ENCODE measurements around the gene BCL2L12. TPM values are rescaled to one million over a fixed set of nuclear protein-coding genes. Genes with fewer than 3 reads are reported as not detected.

Gene BCL2L12
- total RNA-seq, 1 experiment from 2014 or later: 93.9 TPM

DNA sequence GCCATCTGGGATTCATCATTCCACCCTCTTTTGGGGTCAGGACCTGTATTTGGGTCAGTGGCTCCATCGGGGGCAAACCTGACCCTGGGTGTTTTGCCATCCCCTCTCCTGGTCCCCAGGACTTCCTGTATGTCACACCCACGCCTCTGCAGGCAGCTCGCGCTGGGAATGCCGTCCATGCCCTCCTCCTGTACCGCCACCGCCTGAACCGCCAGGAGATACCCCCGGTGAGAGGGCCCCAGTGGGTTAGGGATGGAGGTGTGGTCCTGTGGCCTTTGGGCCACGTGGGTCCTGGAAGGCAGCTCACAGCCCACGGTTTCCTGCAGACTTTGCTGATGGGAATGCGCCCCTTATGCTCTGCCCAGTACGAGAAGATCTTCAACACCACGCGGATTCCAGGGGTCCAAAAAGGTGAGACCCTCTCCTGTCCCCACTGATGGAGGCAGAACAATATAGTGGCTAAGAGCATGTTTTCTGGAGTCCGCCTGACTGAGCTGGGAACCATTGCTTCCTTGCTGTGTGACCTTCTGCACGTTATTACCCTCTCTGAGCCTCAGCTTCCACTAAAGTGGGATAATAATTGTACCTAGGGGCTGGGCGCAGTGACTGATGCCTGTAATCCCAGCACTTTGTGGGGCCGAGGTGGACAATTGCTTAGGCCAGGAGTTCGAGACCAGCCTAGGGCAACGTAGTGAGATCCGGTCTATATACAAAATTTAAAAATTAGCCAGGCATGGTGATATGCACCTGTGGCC, 39.3 kb downstream of the BCL2L12 start:
- Histone ChIP-seq H3K4me1 (ENCODE audit: control insufficient read depth in 1 of 2, insufficient read depth in 2 of 2, low read length in 2 of 2) (no peaks in the 10 kb centered on the region; a peak in 1 of 4 replicates), H3K79me2 (ENCODE audit: insufficient read depth, low read length) (no peaks in the 10 kb centered on the region), H3K4me2 (ENCODE audit: low read length) (no peak overlapping the region), H3K9ac (ENCODE audit: low read length) (no peak overlapping the region), H2AFZ (ENCODE audit: low read depth, low read length, poor library complexity, severe bottlenecking) (no peak overlapping the region), H3K27ac (ENCODE audit: low read depth, low read length) (no peak overlapping the region), H3K9me2 (ENCODE audit: insufficient read depth) (no peaks in the 10 kb centered on the region), H4K20me1 (ENCODE audit: insufficient read depth) (no peaks in the 10 kb centered on the region), H3K9me3 (ENCODE audit: control insufficient read depth in 1 of 2, insufficient read depth in 1 of 2, low read depth in 1 of 2, low read length in 2 of 2) (no peaks in the 10 kb centered on the region), H3K27me3 (ENCODE audit: insufficient read depth, low read length) (no peaks in the 10 kb centered on the region), H3K4me3 (replicated peaks in 1 of 2; ENCODE audit: low read depth in 1 of 2, low read length in 2 of 2) (no peak overlapping the region), H3K36me3 (ENCODE audit: control insufficient read depth in 1 of 2, insufficient read depth in 2 of 2, low read length in 2 of 2) (no peaks in the 10 kb centered on the region)
- no peak for TF ChIP-seq CBX3 (IDR thresholded peaks at IDR 0.05; ENCODE audit: low read depth)
- TF ChIP-seq, protein P1, sequence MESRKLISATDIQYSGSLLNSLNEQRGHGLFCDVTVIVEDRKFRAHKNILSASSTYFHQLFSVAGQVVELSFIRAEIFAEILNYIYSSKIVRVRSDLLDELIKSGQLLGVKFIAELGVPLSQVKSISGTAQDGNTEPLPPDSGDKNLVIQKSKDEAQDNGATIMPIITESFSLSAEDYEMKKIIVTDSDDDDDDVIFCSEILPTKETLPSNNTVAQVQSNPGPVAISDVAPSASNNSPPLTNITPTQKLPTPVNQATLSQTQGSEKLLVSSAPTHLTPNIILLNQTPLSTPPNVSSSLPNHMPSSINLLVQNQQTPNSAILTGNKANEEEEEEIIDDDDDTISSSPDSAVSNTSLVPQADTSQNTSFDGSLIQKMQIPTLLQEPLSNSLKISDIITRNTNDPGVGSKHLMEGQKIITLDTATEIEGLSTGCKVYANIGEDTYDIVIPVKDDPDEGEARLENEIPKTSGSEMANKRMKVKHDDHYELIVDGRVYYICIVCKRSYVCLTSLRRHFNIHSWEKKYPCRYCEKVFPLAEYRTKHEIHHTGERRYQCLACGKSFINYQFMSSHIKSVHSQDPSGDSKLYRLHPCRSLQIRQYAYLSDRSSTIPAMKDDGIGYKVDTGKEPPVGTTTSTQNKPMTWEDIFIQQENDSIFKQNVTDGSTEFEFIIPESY (IDR thresholded peaks at IDR 0.05; ENCODE audit: extremely low read depth, insufficient replicate concordance, low read length): no peak
- TF ChIP-seq EZH2 (IDR thresholded peaks at IDR 0.05): no peak
- no peak for TF ChIP-seq JUND (IDR thresholded peaks at IDR 0.05)
- TF ChIP-seq POLR2AphosphoS5 (IDR thresholded peaks at IDR 0.05; ENCODE audit: low read depth, low read length): no peak
- TF ChIP-seq EGR1 (IDR thresholded peaks at IDR 0.05; ENCODE audit: low read depth): no peak
- no peak for TF ChIP-seq POLR2A (IDR thresholded peaks at IDR 0.05; ENCODE audit: borderline replicate concordance, extremely low read depth, insufficient read depth, insufficient read length)
- no peak for TF ChIP-seq SIN3A (IDR thresholded peaks at IDR 0.05; ENCODE audit: low read depth)
- TF ChIP-seq, protein P2, sequence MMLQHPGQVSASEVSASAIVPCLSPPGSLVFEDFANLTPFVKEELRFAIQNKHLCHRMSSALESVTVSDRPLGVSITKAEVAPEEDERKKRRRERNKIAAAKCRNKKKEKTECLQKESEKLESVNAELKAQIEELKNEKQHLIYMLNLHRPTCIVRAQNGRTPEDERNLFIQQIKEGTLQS (IDR thresholded peaks at IDR 0.05): no peak
- no peak for TF ChIP-seq SRF (IDR thresholded peaks at IDR 0.05; ENCODE audit: low read depth)
- no peak for TF ChIP-seq CEBPB (IDR thresholded peaks at IDR 0.05; ENCODE audit: low read depth)
- no peak for TF ChIP-seq YY1 (IDR thresholded peaks at IDR 0.05; ENCODE audit: extremely low read depth, insufficient replicate concordance, low read depth, low read length)
- TF ChIP-seq, protein P3, sequence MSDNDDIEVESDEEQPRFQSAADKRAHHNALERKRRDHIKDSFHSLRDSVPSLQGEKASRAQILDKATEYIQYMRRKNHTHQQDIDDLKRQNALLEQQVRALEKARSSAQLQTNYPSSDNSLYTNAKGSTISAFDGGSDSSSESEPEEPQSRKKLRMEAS (IDR thresholded peaks at IDR 0.05): no peak
- no peak for TF ChIP-seq ZFX (IDR thresholded peaks at IDR 0.05)
- ATAC-seq (no peak), DNase-seq (ENCODE audit: low read depth, low spot score) (no peak)
- intact Hi-C loops (cut with micrococcal nuclease): no loop called here
- ChIA-PET POLR2A (interaction anchor here (0.5 kb wide), 1 partner anchor 12 kb away, joined by 3 read pairs; no protein-coding TSS in a partner anchor), CTCF (no interaction called here), RAD21 (ENCODE audit: low non-redundant PET in 1 of 2, low total read pairs in 2 of 2, uncharacterized antibody in 2 of 2, unreplicated experiment in 2 of 2) (no interaction called here)
- BruUV-seq (replicated peaks): no TSS peak
